HCT116 (cell line): Measurements from ENCODE around the gene C1QTNF9B. TPM values are rescaled to one million over a fixed set of nuclear protein-coding genes. Genes with fewer than 3 reads are reported as not detected.

ENCODE experiments used
- ATAC-seq: fragments of 200-7000 bp; cut with Tn5 transposase; 2 replicates; pipeline ENCODE4 v1.9.1; 2020; ENCODE audit warnings: mild to moderate bottlenecking, moderate library complexity
- BruUV-seq: library from RNA; stranded (reverse); fragments of 400-500 nt; replicated peaks from 2 replicates; lab custom pipeline; 2021; lab: Mats Ljungman, UMichigan
- CTCF ChIA-PET: fragments of 300-600 bp; sonication (Branson Sonifier 250); formaldehyde crosslinking; loops from one replicate; lab custom pipeline; 2021; ENCODE audit warnings: antibody characterized with exemption; lab: Charles Lee
- POLR2A ChIA-PET: fragments of 300-600, 350-600 bp; sonication (Branson Sonifier 250); formaldehyde crosslinking; loops from one replicate; lab custom pipeline; 2021; ENCODE audit warnings: antibody characterized with exemption; lab: Charles Lee
- RAD21 ChIA-PET, 2 experiments: fragments of 300-600 bp; sonication (Branson Sonifier 250); formaldehyde crosslinking; loops; one replicate each; lab custom pipeline; 2023; ENCODE audit warnings: low total read pairs in 2 of 2; ENCODE audit not compliant: uncharacterized antibody in 2 of 2, unreplicated experiment in 2 of 2, low non-redundant PET in 1 of 2; lab: Charles Lee
- DNase-seq: peaks from one replicate; pipeline ENCODE4 v3.0.0-alpha.2; 2010; ENCODE audit warnings: low read depth, low spot score
- H2AFZ ChIP-seq: fragments of 200-600 bp; shearing (Covaris generic), sonication (generic); 2 replicates; pipeline ENCODE4 v1.6.1; 2017; ENCODE audit warnings: low read depth, mixed run types, mixed read lengths, antibody characterized with exemption, low read length; ENCODE audit not compliant: poor library complexity, severe bottlenecking
- H3K27ac ChIP-seq: 2 replicates; pipeline ENCODE4 v1.5.1; 2012; ENCODE audit warnings: low read depth, low read length
- H3K27me3 ChIP-seq: fragments of 200-600 bp; sonication (generic); 2 replicates; pipeline ENCODE4 v1.6.1; 2016; ENCODE audit warnings: mixed run types, low read length, mixed read lengths; ENCODE audit not compliant: insufficient read depth
- H3K36me3 ChIP-seq, 2 experiments: fragments of 200-500 bp in 1 of 2; fragments of 200-600 bp in 1 of 2; sonication (Bioruptor generic) in 1 of 2; sonication (generic) in 1 of 2; 2 replicates each; pipeline versions ENCODE4 v1.5.1 to v1.6.1; 2014 to 2016; ENCODE audit warnings: low read length in 2 of 2, inconsistent platforms in 1 of 2, mixed read lengths in 1 of 2, mixed run types in 1 of 2; ENCODE audit not compliant: insufficient read depth in 2 of 2, control insufficient read depth in 1 of 2
- H3K4me1 ChIP-seq, 2 experiments: fragments of 200-600 bp in 1 of 2; sonication (generic) in 1 of 2; 2 replicates each; pipeline versions ENCODE4 v1.5.1 to v1.6.1; 2012 to 2017; ENCODE audit warnings: low read length in 2 of 2, inconsistent platforms in 1 of 2, mild to moderate bottlenecking in 1 of 2, mixed read lengths in 1 of 2, mixed run types in 1 of 2, moderate library complexity in 1 of 2; ENCODE audit not compliant: insufficient read depth in 2 of 2, control insufficient read depth in 1 of 2
- H3K4me2 ChIP-seq: fragments of 200-600 bp; sonication (generic); 2 replicates; pipeline ENCODE4 v1.6.1; 2017; ENCODE audit warnings: mixed run types, low read length, mixed read lengths
- H3K4me3 ChIP-seq, 2 experiments: fragments of 200-600 bp in 1 of 2; sonication (generic) in 1 of 2; replicated peaks in 1 of 2; 2 replicates each; pipeline ENCODE4 v1.5.1; 2011 to 2016; ENCODE audit warnings: low read length in 2 of 2, control low read depth in 1 of 2, low read depth in 1 of 2, mild to moderate bottlenecking in 1 of 2, mixed read lengths in 1 of 2, mixed run types in 1 of 2
- H3K79me2 ChIP-seq: fragments of 200-600 bp; sonication (generic); 2 replicates; pipeline ENCODE4 v1.6.1; 2017; ENCODE audit warnings: mild to moderate bottlenecking, mixed run types, low read length, moderate library complexity, mixed read lengths; ENCODE audit not compliant: insufficient read depth
- H3K9ac ChIP-seq: fragments of 200-600 bp; sonication (generic); 2 replicates; pipeline ENCODE4 v1.6.1; 2016; ENCODE audit warnings: low read length, mixed read lengths
- H3K9me2 ChIP-seq: fragments of 200-600 bp; sonication (generic), shearing (Covaris generic); 2 replicates; pipeline ENCODE4 v1.6.1; 2017; ENCODE audit warnings: mixed run types, mild to moderate bottlenecking, moderate library complexity; ENCODE audit not compliant: insufficient read depth
- H3K9me3 ChIP-seq, 2 experiments: fragments of 200-500 bp in 1 of 2; fragments of 200-600 bp in 1 of 2; sonication (Bioruptor generic) in 1 of 2; sonication (generic) in 1 of 2; 2 replicates each; pipeline ENCODE4 v1.6.1; 2014 to 2017; ENCODE audit warnings: low read length in 2 of 2, mixed read lengths in 2 of 2, inconsistent platforms in 1 of 2, low read depth in 1 of 2, mild to moderate bottlenecking in 1 of 2, mixed run types in 1 of 2, moderate library complexity in 1 of 2; ENCODE audit not compliant: control insufficient read depth in 1 of 2, insufficient read depth in 1 of 2
- H4K20me1 ChIP-seq: fragments of 200-600 bp; sonication (generic), shearing (Covaris generic); 2 replicates; pipeline ENCODE4 v1.6.1; 2017; ENCODE audit warnings: mixed run types, mild to moderate bottlenecking, moderate library complexity; ENCODE audit not compliant: insufficient read depth
- CBX3 ChIP-seq: IDR thresholded peaks from 2 replicates; pipeline ENCODE4 v1.6.1; 2012; ENCODE audit warnings: low read depth
- CTCF ChIP-seq, 3 experiments: fragments of 200-600 bp in 1 of 3; sonication (generic) in 1 of 3; IDR thresholded peaks in 2 of 3; conservative IDR thresholded peaks in 1 of 3; 2 replicates each; pipeline ENCODE4 v1.5.1; 2012 to 2017; ENCODE audit warnings: low read depth in 2 of 3, low read length in 2 of 3, antibody characterized with exemption in 1 of 3, borderline replicate concordance in 1 of 3, control low read depth in 1 of 3, mild to moderate bottlenecking in 1 of 3, mixed read lengths in 1 of 3, mixed run types in 1 of 3, moderate library complexity in 1 of 3; ENCODE audit not compliant: insufficient read depth in 1 of 3
- EGR1 ChIP-seq: IDR thresholded peaks from 2 replicates; pipeline ENCODE4 v1.6.1; 2012; ENCODE audit warnings: low read depth
- EZH2phosphoT487 ChIP-seq: fragments of 200-600 bp; IDR thresholded peaks from 2 replicates; pipeline ENCODE4 v1.6.1; 2018; ENCODE audit warnings: antibody characterized with exemption, borderline replicate concordance
- JUND ChIP-seq: IDR thresholded peaks from 2 replicates; pipeline ENCODE4 v1.6.1; 2012
- MAX ChIP-seq: IDR thresholded peaks from 2 replicates; pipeline ENCODE4 v1.6.1; 2012
- POLR2A ChIP-seq: IDR thresholded peaks from 2 replicates; pipeline ENCODE4 v1.7.0; 2011; ENCODE audit warnings: borderline replicate concordance; ENCODE audit not compliant: insufficient read depth, insufficient read length; ENCODE audit errors: extremely low read depth
- POLR2AphosphoS5 ChIP-seq: IDR thresholded peaks from 2 replicates; pipeline ENCODE4 v1.6.1; 2011; ENCODE audit warnings: mild to moderate bottlenecking, low read depth, low read length, moderate library complexity
- RAD21 ChIP-seq: IDR thresholded peaks from 2 replicates; pipeline ENCODE4 v1.6.1; 2012; ENCODE audit warnings: low read depth, mild to moderate bottlenecking
- SP1 ChIP-seq: IDR thresholded peaks from 2 replicates; pipeline ENCODE4 v1.6.1; 2012; ENCODE audit warnings: low read depth
- SRF ChIP-seq: IDR thresholded peaks from 2 replicates; pipeline ENCODE4 v1.6.1; 2012; ENCODE audit warnings: low read depth
- TCF7L2 ChIP-seq: IDR thresholded peaks from 2 replicates; pipeline ENCODE4 v1.7.0; 2011; ENCODE audit warnings: borderline replicate concordance, inconsistent platforms; ENCODE audit not compliant: insufficient read depth, insufficient read length; ENCODE audit errors: extremely low read depth
- YY1 ChIP-seq: IDR thresholded peaks from 2 replicates; pipeline ENCODE4 v1.6.1; 2011; ENCODE audit warnings: low read length, low read depth, moderate library complexity, mild to moderate bottlenecking; ENCODE audit not compliant: insufficient replicate concordance; ENCODE audit errors: extremely low read depth
- ZFX ChIP-seq: fragments of 450-650 bp; IDR thresholded peaks from 2 replicates; pipeline ENCODE4 v1.6.1; 2017
- ZNF274 ChIP-seq: fragments of 200-500 bp; sonication (Bioruptor generic); IDR thresholded peaks from 2 replicates; pipeline ENCODE4 v1.6.1; 2014; ENCODE audit warnings: mild to moderate bottlenecking, low read depth, low read length, inconsistent platforms
- intact Hi-C: fragments of 100-400 bp; cut with micrococcal nuclease; formaldehyde crosslinking; loops from 2 replicates; pipeline ENCODE4 v1.10.0; 2022
- total RNA-seq: library from RNA; stranded (reverse); gene quantifications from one replicate; pipeline ENCODE4 v1.2.1, GENCODE V29; 2021; ENCODE audit not compliant: unreplicated experiment
- TF ChIP-seq, protein P1 (sequence below): IDR thresholded peaks from 2 replicates; pipeline ENCODE4 v1.6.1; 2012
- TF ChIP-seq, protein P2 (sequence below): IDR thresholded peaks from 2 replicates; pipeline ENCODE4 v1.6.1; 2011; ENCODE audit warnings: mild to moderate bottlenecking, low read length, moderate library complexity; ENCODE audit not compliant: insufficient replicate concordance; ENCODE audit errors: extremely low read depth

The C1QTNF9B gene
- total RNA-seq, 1 experiment from 2014 or later = not detected

GRCh38 chr13:23899555-23899954 is 2.3 kb upstream of the C1QTNF9B start:
- Histone ChIP-seq H3K27me3 (no peaks in the 10 kb centered on the region), H4K20me1 (no peaks in the 10 kb centered on the region), H3K4me3 (no peak overlapping the region), H3K9me3 (no peaks in the 10 kb centered on the region), H3K9me2 (no peaks in the 10 kb centered on the region), H3K36me3 (no peaks in the 10 kb centered on the region), H2AFZ (peak overlapping the region; percentile 20), H3K79me2 (no peaks in the 10 kb centered on the region), H3K9ac (no peak overlapping the region), H3K4me2 (no peak overlapping the region), H3K27ac (no peak overlapping the region), H3K4me1 (peaks cover 0 to 9% of the 10 kb centered on the region in 2 experiments; a peak in 1 of 4 replicates)
- BruUV-seq = no TSS peak
- ATAC-seq (peak; percentile 73), DNase-seq (no peak)
- intact Hi-C loops = no loop called here
- TF ChIP-seq RAD21 (peak; percentile 48; the same call in 1 of the 2 replicates), CTCF (IDR thresholded peaks at IDR 0.05 in 2 of 3, conservative IDR thresholded peaks at IDR 0.05 in 1 of 3; ENCODE audit: borderline replicate concordance in 1 of 3, insufficient read depth in 1 of 3, low read depth in 2 of 3, low read length in 2 of 3) (peak; percentile 32 to 70 (median 56); a peak in 5 of 6 replicates), POLR2A (no peak)
- RAD21 ChIA-PET = no interaction called here
- POLR2A ChIA-PET = no interaction called here
- CTCF ChIA-PET = interaction anchor here (1.0 to 2.0 kb wide), 4 partner anchors 9 to 1098 kb away, joined by 3 to 8 read pairs (median 4); no protein-coding TSS in a partner anchor

- peaks cover 0 to 9% of the 10 kb centered on the region in 2 experiments; a peak in 1 of 4 replicates for H3K4me1 ChIP-seq
- H3K79me2 ChIP-seq = no peaks in the 10 kb centered on the region
- BruUV-seq = no TSS peak
- H4K20me1 ChIP-seq = no peaks in the 10 kb centered on the region
- H3K27me3 ChIP-seq = no peaks in the 10 kb centered on the region
- POLR2A ChIA-PET = no interaction called here
- H3K4me3 ChIP-seq = no peak overlapping the region
- RAD21 ChIA-PET = no interaction called here
- H3K9me3 ChIP-seq = no peaks in the 10 kb centered on the region
- no peak overlapping the region for H3K27ac ChIP-seq
- no peak for DNase-seq
- H2AFZ ChIP-seq = no peak overlapping the region
- intact Hi-C loops = no loop called here
- CTCF ChIA-PET = no interaction called here
- no peak overlapping the region for H3K9ac ChIP-seq
- ATAC-seq = no peak
- TF ChIP-seq ZNF274 (no peak), SP1 (no peak), POLR2AphosphoS5 (no peak), TCF7L2 (no peak), MAX (no peak), YY1 (no peak), EZH2phosphoT487 (no peak), SRF (no peak), EGR1 (no peak), CBX3 (no peak), POLR2A (no peak), ZFX (no peak), JUND (no peak)
- TF ChIP-seq, protein P1, sequence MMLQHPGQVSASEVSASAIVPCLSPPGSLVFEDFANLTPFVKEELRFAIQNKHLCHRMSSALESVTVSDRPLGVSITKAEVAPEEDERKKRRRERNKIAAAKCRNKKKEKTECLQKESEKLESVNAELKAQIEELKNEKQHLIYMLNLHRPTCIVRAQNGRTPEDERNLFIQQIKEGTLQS = no peak
- TF ChIP-seq, protein P2, sequence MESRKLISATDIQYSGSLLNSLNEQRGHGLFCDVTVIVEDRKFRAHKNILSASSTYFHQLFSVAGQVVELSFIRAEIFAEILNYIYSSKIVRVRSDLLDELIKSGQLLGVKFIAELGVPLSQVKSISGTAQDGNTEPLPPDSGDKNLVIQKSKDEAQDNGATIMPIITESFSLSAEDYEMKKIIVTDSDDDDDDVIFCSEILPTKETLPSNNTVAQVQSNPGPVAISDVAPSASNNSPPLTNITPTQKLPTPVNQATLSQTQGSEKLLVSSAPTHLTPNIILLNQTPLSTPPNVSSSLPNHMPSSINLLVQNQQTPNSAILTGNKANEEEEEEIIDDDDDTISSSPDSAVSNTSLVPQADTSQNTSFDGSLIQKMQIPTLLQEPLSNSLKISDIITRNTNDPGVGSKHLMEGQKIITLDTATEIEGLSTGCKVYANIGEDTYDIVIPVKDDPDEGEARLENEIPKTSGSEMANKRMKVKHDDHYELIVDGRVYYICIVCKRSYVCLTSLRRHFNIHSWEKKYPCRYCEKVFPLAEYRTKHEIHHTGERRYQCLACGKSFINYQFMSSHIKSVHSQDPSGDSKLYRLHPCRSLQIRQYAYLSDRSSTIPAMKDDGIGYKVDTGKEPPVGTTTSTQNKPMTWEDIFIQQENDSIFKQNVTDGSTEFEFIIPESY = no peak
- H3K9me2 ChIP-seq = no peaks in the 10 kb centered on the region
- H3K36me3 ChIP-seq = no peaks in the 10 kb centered on the region
- H3K4me2 ChIP-seq = no peak overlapping the region
Measured at GRCh38 chr13:23898101-23898500, 799 bp upstream of the C1QTNF9B start.
